ENCODE measurements around the gene MIF.
"Not testable (repeated sequence)": the region's sequence is repeated elsewhere in the genome, so short reads cannot be mapped to it uniquely, and the experiment has no call there.

MIF gene

DNA sequence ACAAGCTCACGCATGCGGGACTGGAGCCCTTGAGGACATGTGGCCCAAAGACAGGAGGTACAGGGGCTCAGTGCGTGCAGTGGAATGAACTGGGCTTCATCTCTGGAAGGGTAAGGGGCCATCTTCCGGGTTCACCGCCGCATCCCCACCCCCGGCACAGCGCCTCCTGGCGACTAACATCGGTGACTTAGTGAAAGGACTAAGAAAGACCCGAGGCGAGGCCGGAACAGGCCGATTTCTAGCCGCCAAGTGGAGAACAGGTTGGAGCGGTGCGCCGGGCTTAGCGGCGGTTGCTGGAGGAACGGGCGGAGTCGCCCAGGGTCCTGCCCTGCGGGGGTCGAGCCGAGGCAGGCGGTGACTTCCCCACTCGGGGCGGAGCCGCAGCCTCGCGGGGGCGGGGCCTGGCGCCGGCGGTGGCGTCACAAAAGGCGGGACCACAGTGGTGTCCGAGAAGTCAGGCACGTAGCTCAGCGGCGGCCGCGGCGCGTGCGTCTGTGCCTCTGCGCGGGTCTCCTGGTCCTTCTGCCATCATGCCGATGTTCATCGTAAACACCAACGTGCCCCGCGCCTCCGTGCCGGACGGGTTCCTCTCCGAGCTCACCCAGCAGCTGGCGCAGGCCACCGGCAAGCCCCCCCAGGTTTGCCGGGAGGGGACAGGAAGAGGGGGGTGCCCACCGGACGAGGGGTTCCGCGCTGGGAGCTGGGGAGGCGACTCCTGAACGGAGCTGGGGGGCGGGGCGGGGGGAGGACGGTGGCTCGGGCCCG, at the start of gene MIF:
Gene MIF, plus strand, starts transcription at position 439 of the 765 bp plus-strand sequence. Its CDS starts 92 bp downstream, at position 531.
- peak; percentile 29 for DNase-seq

- no peak for DNase-seq
Observed at GRCh38 chr22:23844739-23845202, 49.4 kb upstream of the MIF start.

GRCh38 chr22:23845265-23846080, 48.7 kb upstream of the MIF start:
- DNase-seq: no peak

DNA sequence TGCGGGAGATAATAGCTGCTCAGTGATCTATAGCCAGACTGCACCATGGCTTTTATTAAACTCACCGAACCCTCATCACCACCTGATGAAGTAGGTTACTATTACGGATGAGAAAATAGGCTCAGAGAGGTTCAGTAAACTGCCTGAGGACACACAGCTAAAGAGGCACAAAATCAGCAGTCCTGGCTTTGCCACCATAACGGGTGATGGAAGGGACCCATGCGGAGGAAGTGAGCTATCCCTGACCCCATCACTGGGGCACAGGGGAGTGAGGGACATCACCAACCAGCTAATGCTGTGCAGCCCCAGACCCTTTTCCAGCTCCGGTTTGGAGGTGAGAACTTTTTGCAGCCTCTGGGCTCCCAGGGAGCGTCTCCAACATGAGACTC, 48.1 kb upstream of the MIF start:
- DNase-seq: no peak

DNA sequence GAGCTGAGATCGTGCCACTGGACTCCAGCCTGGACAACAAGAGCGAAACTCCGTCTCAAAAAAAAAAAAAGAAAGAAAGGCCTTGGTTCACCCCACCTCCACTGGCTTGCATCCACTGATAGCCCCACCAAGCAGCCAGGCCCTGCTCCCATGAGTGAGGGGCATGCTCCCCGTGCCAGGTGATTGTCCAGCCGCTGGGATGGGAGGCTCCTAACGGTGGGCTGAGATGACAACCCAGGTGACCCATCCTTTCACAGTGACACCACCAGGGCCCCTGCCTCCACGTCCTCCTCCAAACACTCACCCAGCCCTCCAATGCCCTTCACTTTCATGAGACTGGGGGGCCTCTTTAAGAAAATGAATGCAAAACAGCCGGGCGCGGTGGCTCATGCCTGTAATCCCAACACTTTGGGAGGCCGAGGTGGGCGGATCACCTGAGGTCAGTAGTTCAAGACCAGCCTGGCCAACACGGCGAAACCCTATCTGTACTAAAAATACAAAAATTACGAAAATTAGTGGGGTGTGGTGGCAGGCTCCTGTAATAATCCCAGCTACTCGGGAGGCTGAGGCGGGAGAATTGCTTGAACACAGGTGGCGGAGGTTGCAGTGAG, 46.8 kb upstream of the MIF start:
- no peak for DNase-seq

- no peak for DNase-seq
Observed at GRCh38 chr22:23847991-23848864, 46.0 kb upstream of the MIF start.

DNA sequence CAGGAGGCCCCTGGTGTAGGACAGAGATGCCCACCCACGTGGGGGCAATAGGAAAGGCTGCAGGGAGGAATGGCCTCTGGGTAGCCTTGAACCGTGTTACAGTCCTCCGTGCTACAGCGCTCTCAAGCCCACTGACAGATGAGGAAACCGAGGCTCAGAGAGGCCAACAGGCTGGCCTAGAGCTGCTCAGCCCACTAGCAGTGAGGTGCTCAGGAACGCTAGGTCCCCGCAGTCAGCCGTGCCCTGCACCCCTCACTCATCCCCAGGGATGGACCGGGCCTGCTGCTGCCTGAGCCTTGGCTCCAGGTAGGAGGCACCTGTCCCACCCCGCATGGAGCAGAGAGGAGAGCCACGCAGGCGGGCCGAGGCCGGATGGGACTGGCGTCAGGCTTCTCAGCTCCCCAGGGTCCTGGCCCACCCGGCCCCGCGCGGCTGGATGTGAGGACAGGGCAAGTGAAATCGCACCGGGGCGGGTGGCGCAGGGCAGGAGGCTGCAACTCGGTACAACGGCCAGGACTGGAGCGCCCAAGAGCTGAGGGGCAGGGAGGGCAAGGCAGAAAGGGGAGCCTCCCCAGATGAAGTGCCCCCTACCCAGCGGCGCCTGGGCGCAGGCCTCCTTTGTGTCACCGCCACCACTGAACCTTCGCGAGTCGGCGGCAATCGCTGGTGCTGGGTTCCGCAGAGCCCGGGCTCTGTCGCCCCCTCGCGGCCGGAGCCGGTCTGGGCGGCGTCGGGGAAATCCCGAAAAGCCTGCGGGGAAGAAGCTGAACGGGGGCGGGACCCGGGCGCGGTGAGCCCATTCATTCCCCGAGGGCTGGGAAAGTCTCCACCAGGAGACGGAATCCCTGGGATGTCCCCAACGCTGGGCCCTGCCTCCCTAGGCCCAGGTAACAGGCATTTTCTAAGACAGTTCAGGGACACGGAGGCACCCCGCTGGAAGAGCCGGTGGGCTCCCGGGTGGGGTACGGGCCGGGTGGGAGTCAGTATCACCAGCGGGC, 44.9 kb upstream of the MIF start:
- no peak for DNase-seq

DNA sequence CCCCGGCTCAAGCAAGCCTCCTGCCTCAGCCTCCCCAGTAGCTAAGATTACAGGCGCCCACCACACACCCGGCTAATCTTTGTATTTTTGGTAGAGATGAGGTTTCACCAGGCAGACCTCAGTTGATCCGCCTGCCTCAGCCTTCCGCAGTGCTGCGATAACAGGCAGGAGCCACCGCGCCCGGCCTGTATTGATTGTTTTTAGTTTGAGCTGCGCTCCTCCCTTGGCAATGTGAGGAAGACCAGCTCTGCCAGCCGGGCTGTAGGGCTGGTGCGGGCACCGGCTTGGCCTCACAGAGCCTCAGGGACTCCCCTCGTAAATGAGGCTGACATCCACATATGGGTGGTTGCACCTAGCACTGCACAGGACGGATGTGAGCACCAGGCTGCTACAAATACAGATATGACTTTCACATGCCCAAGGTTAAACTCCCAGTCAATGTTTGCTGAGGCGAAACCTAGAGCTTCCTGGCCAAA, 44.0 kb upstream of the MIF start:
- DNase-seq: no peak

GRCh38 chr22:23856721-23857605, 37.2 kb upstream of the MIF start:
- DNase-seq: no peak

GRCh38 chr22:23857606-23858483, 36.3 kb upstream of the MIF start, which contains the start of gene SLC2A11:
TSS of gene SLC2A11 (plus strand) at chr22:23857875. CDS start at chr22:23858000, 125 bp downstream.
- peak; percentile 74 for DNase-seq

GRCh38 chr22:23858484-23858815, 35.7 kb upstream of the MIF start:
- DNase-seq: no peak

- no peak for DNase-seq
Observed at GRCh38 chr22:23859201-23859600, 35.0 kb upstream of the MIF start.

- DNase-seq: not testable (repeated sequence)
Observed at GRCh38 chr22:23860187-23860586, 34.0 kb upstream of the MIF start.

DNA sequence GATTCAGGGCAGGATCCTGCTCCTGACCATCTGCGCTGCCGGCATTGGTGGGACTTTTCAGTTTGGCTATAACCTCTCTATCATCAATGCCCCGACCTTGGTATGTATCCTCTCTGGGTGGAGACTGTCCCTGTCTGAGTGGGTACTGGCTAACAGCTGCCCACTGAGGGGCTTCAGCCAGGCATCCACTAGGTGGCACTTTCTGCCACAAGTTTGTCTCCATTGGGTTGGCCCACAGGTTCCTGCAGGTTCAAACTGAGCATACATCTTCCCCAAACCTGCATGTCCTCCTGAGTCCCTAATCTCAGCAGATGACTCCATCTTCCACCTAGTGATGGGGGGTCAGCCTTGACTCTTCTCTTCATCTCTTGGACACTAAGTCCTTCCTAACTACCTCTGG, 32.1 kb upstream of the MIF start:
- DNase-seq: no peak

DNA sequence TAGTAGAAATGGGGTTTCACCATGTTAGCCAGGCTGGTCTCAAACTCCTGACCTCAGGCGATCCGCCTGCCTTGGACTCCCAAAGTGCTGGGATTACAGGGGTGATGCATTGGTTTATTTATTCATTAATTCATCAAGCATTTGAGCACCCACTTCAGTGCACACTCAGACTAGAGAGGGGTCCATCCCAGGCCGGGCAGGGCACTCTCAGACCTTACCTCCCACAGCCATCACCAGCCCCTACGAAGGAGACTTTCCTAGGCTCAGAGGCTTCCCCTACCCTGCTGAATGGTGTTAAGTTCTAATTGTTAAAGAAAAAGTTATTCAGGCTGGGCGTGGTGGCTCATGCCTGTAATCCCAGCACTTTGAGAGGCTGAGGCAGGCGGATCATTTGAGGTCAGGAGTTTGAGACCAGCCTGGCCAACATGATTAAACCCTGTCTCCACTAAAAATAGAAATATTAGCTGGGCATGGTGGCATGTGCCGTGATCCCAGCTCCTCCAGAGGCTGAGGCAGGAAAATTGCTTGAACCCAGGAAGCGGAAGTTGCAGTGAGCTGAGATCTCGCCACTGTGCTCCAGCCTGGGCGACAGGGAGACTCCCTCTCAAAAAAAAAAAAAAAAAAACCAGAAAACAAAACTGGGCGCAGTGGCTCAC, 29.6 kb upstream of the MIF start:
- DNase-seq: not testable (repeated sequence)

DNA sequence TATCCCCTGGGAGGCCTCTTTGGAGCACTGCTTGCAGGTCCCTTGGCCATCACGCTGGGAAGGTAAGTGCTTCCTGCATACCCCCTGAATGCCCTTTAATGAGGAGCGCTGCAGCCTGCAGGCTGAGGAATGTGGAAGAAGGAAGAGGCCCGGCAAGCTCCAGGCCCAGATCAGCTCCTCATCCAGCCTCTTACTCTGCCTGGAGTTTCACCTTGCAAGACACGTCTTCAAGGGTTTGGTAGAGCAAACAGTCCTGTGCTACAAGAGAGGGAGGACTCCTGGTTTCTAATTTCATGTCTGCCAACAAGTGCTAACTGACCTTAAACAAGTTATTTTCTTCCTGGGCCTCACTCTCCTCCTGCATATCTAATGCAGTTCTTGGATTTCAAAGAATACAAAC, 25.6 kb upstream of the MIF start:
- DNase-seq: no peak

DNA sequence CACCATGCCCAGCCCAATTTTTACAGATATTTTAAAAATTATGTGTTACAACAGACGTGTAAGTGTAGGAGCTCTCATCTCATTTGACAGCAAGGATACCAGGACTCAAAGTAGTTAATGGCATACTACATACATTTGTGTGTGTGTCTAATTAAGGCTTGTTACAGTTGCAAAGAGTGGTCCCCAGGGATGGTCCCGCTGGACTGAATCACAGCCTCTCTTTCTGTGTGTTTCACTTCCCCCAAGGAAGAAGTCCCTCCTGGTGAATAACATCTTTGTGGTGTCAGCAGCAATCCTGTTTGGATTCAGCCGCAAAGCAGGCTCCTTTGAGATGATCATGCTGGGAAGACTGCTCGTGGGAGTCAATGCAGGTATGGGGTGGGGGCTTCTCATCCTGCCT, 19.3 kb upstream of the MIF start:
- DNase-seq: no peak

DNA sequence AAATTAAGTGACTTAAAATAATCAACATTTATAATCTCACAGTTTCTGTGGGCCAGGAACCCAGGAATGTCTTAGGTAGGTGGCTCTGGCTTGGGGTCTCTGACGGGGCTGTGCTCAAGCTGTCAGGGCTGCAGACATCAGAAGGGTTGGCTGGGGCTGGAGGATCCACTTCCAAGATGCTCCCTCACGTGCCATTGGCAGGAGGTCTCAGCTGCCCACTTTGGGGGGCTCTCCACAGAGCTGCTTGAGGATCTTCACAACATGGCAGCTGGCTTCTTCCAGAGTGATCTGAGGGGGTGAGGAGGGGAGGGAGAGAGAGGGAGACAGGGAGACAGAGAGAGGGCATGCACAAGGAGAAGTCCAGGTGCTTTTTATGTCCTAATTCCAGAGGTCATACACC, 18.4 kb upstream of the MIF start:
- no peak for DNase-seq

GRCh38 chr22:23877566-23877965, 16.6 kb upstream of the MIF start:
- no peak for DNase-seq

Measured in NCI-H1417 treated with DMSO at 0.1 percent for 48 hours (cell line).